ENCODE results near the gene SH3BP5.

DNA sequence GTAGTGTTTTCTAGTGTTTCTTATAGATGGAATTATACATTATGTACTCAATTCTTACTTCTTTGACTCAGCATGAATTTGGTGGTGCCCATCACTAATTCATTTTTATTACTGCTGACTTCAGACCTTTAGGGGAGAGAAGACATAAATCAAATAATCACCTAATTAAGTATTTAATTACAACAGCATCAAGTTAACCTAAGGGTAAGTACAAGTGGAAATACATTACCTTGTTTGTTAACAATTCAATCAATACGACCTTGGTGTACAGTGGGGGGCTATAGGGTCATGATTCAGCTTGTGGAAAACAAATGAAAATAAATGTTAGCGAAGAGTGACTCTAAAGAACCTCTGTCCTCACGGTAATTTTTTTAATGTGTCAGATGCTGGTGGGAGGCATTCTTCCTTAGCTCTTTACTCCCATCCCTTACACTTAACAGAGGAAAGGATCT is 126.9 kb downstream of the SH3BP5 start:
- TF ChIP-seq, protein P1, sequence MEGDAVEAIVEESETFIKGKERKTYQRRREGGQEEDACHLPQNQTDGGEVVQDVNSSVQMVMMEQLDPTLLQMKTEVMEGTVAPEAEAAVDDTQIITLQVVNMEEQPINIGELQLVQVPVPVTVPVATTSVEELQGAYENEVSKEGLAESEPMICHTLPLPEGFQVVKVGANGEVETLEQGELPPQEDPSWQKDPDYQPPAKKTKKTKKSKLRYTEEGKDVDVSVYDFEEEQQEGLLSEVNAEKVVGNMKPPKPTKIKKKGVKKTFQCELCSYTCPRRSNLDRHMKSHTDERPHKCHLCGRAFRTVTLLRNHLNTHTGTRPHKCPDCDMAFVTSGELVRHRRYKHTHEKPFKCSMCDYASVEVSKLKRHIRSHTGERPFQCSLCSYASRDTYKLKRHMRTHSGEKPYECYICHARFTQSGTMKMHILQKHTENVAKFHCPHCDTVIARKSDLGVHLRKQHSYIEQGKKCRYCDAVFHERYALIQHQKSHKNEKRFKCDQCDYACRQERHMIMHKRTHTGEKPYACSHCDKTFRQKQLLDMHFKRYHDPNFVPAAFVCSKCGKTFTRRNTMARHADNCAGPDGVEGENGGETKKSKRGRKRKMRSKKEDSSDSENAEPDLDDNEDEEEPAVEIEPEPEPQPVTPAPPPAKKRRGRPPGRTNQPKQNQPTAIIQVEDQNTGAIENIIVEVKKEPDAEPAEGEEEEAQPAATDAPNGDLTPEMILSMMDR (IDR thresholded peaks at IDR 0.05), result peak in 1 of 6 experiments; percentile 41
- no peak for TF ChIP-seq POLR2A (IDR thresholded peaks at IDR 0.05)

Measured in thyroid gland (tissue), 4 donors.